ENCODE measurements around the gene CFAP65.

DNA sequence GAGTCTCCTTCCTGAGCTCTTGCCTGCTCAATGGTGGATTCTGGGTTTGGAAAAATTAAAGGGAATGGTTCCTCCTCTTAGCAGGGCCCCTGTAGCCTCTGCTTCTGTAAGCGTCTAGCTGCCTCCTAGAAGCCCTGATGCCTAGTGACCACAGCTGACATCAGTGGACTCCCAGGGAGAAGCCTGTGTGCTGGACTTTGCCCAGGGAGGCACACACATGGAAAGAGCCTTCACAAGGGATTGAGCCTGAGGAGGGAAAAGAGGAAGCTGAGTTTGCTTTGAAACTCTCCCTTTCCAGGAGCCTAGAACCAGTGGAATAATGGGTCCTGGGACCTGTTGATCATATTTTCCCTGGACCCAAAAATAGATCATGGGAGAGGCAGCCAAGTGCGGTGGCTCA lies 1.4 kb upstream of the CFAP65 start:
- TF ChIP-seq, protein P1, sequence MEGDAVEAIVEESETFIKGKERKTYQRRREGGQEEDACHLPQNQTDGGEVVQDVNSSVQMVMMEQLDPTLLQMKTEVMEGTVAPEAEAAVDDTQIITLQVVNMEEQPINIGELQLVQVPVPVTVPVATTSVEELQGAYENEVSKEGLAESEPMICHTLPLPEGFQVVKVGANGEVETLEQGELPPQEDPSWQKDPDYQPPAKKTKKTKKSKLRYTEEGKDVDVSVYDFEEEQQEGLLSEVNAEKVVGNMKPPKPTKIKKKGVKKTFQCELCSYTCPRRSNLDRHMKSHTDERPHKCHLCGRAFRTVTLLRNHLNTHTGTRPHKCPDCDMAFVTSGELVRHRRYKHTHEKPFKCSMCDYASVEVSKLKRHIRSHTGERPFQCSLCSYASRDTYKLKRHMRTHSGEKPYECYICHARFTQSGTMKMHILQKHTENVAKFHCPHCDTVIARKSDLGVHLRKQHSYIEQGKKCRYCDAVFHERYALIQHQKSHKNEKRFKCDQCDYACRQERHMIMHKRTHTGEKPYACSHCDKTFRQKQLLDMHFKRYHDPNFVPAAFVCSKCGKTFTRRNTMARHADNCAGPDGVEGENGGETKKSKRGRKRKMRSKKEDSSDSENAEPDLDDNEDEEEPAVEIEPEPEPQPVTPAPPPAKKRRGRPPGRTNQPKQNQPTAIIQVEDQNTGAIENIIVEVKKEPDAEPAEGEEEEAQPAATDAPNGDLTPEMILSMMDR (IDR thresholded peaks at IDR 0.05): no peak
- no peak for TF ChIP-seq POLR2A (IDR thresholded peaks at IDR 0.05)
- TF ChIP-seq EP300 (IDR thresholded peaks at IDR 0.05): no peak
